ENCODE results near the gene TAAR5.
"Not testable (repeated sequence)": the region's sequence is repeated elsewhere in the genome, so short reads cannot be mapped to it uniquely, and the experiment has no call there.

GRCh38 chr6:132635288-132635687 is 45.7 kb upstream of the TAAR5 start:
- TF ChIP-seq CTCF, POLR2AphosphoS5, POLR2A (IDR thresholded peaks at IDR 0.05): not testable (repeated sequence)

Data from breast epithelium (tissue), 3 donors.